Activated CD4-positive, alpha-beta T cell treated with anti-CD3 and anti-CD28 coated beads, Interleukin-2, amount 50 U/mL, for 16 hours (primary cell): ENCODE results near the gene ERC2.

Source experiments
- DNase-seq: peaks from one replicate; pipeline ENCODE4 v3.0.0-alpha.2; 2020

Gene ERC2

GRCh38 chr3:55624238-55624637, 844.0 kb downstream of the ERC2 start:
- no peak for DNase-seq

- no peak for DNase-seq
Measured at GRCh38 chr3:55623786-55624185, 844.5 kb downstream of the ERC2 start.

- DNase-seq, result no peak
Measured at GRCh38 chr3:55622733-55623132, 845.5 kb downstream of the ERC2 start.

GRCh38 chr3:55622116-55622515, 846.2 kb downstream of the ERC2 start:
- no peak for DNase-seq

GRCh38 chr3:55621648-55622047, 846.6 kb downstream of the ERC2 start:
- no peak for DNase-seq

- no peak for DNase-seq
Measured at GRCh38 chr3:55621026-55621422, 847.2 kb downstream of the ERC2 start.

GRCh38 chr3:55620351-55621025, 847.8 kb downstream of the ERC2 start:
- DNase-seq, result no peak

GRCh38 chr3:55619046-55619808, 849.0 kb downstream of the ERC2 start:
- no peak for DNase-seq

- no peak for DNase-seq
Measured at GRCh38 chr3:55617385-55617784, 850.9 kb downstream of the ERC2 start.

- DNase-seq, result no peak
Measured at GRCh38 chr3:55616803-55617202, 851.5 kb downstream of the ERC2 start.

GRCh38 chr3:55615694-55616295, 852.5 kb downstream of the ERC2 start:
- no peak for DNase-seq

GRCh38 chr3:55615039-55615693, 853.1 kb downstream of the ERC2 start:
- no peak for DNase-seq

GRCh38 chr3:55611121-55611520, 857.1 kb downstream of the ERC2 start:
- DNase-seq, result no peak

- no peak for DNase-seq
Measured at GRCh38 chr3:55609230-55609827, 858.9 kb downstream of the ERC2 start.

GRCh38 chr3:55608301-55608937, 859.8 kb downstream of the ERC2 start:
- DNase-seq, result no peak

- no peak for DNase-seq
Measured at GRCh38 chr3:55607844-55608243, 860.4 kb downstream of the ERC2 start.

GRCh38 chr3:55607175-55607574, 861.1 kb downstream of the ERC2 start:
- no peak for DNase-seq

- no peak for DNase-seq
Measured at GRCh38 chr3:55605443-55606236, 862.6 kb downstream of the ERC2 start.

GRCh38 chr3:55604846-55605245, 863.4 kb downstream of the ERC2 start:
- no peak for DNase-seq

- DNase-seq, result no peak
Measured at GRCh38 chr3:55604402-55604801, 863.9 kb downstream of the ERC2 start.

GRCh38 chr3:55601366-55602080, 866.7 kb downstream of the ERC2 start:
- DNase-seq, result no peak
